A549 (cell line): Measurements from ENCODE around the gene ARHGEF16. TPM values are rescaled to one million over a fixed set of nuclear protein-coding genes. Genes with fewer than 3 reads are reported as not detected.

Experiments used
- ATAC-seq, 2 experiments: fragments of 200-7000 bp in 1 of 2; fragments of >200 bp in 1 of 2; cut with Nextera tagmentation in 1 of 2; cut with Tn5 transposase in 1 of 2; 3 replicates each; pipeline versions ENCODE4 v1.8.0 to v1.9.1; 2018 to 2020; ENCODE audit warnings: mild to moderate bottlenecking in 1 of 2, moderate library complexity in 1 of 2
- CTCF ChIA-PET: fragments of 300-600 bp; sonication (Branson Sonifier 250); formaldehyde crosslinking; extraction: SDS; loops from one replicate; lab custom pipeline; 2021; ENCODE audit warnings: antibody characterized with exemption, inconsistent platforms; lab: Yijun Ruan, JAX
- POLR2A ChIA-PET: fragments of 350-600 bp; formaldehyde crosslinking; extraction: SDS; loops from one replicate; lab custom pipeline; 2021; ENCODE audit warnings: antibody characterized with exemption, inconsistent platforms; lab: Yijun Ruan, JAX
- DNase-seq, 2 experiments: peaks; one replicate each; pipeline versions ENCODE4 v3.0.0 to v3.0.0-alpha.2; 2011 to 2016; ENCODE audit warnings: low read depth in 1 of 2, low spot score in 1 of 2
- FAIRE-seq: peaks from 2 replicates; lab custom pipeline; 2011; peaks lifted over from hg19 to GRCh38; lab: Jason Lieb, UNC
- H3K27ac ChIP-seq, 2 experiments: fragments of >200 bp; sonication (Bioruptor Twin); formaldehyde crosslinking; 3 replicates each; pipeline ENCODE4 v1.5.1; 2016 to 2017
- H3K4me1 ChIP-seq: fragments of >200 bp; sonication (Bioruptor Twin); formaldehyde crosslinking; 3 replicates; pipeline ENCODE4 v1.6.1; 2016
- H3K4me2 ChIP-seq: fragments of >200 bp; sonication (Bioruptor Twin); formaldehyde crosslinking; 3 replicates; pipeline ENCODE4 v1.6.1; 2016
- H3K4me3 ChIP-seq: fragments of >200 bp; sonication (Bioruptor Twin); formaldehyde crosslinking; 3 replicates; pipeline ENCODE4 v1.5.1; 2016
- H3K9me3 ChIP-seq: fragments of >200 bp; sonication (Bioruptor Twin); formaldehyde crosslinking; 3 replicates; pipeline ENCODE4 v1.6.1; 2016
- ATOH8 ChIP-seq: fragments of 250-450 bp; sonication (Bioruptor Pico); IDR thresholded peaks from 2 replicates; pipeline ENCODE4 v1.5.0; 2020; ENCODE audit warnings: low read depth, mild to moderate bottlenecking, moderate library complexity
- CBX2 ChIP-seq: fragments of 200-600 bp; sonication (generic); IDR thresholded peaks from 2 replicates; pipeline ENCODE4 v1.6.1; 2016; ENCODE audit warnings: low read depth, mild to moderate bottlenecking, borderline replicate concordance
- CTCF ChIP-seq: fragments of >200 bp; sonication (Bioruptor Twin); formaldehyde crosslinking; IDR thresholded peaks from 3 replicates; pipeline ENCODE4 v1.5.1; 2016
- E2F6 ChIP-seq: IDR thresholded peaks from 2 replicates; pipeline ENCODE4 v1.6.1; 2012; ENCODE audit warnings: low read depth, borderline replicate concordance
- EHF ChIP-seq: fragments of 250-450 bp; sonication (Bioruptor Pico); IDR thresholded peaks from 2 replicates; pipeline ENCODE4 v1.5.0; 2020; ENCODE audit warnings: mild to moderate bottlenecking
- EP300 ChIP-seq, 2 experiments: fragments of >200 bp; sonication (Bioruptor Twin); formaldehyde crosslinking; IDR thresholded peaks; 2 replicates in 1 of 2; 3 replicates in 1 of 2; pipeline ENCODE4 v1.6.1; 2016 to 2017
- GATA3 ChIP-seq: IDR thresholded peaks from 2 replicates; pipeline ENCODE4 v1.6.1; 2012; ENCODE audit warnings: borderline replicate concordance
- HES2 ChIP-seq: fragments of >200 bp; sonication (Bioruptor Twin); formaldehyde crosslinking; IDR thresholded peaks from 2 replicates; pipeline ENCODE4 v1.6.1; 2016
- JUN ChIP-seq, 2 experiments: fragments of >200 bp; sonication (Bioruptor Twin); formaldehyde crosslinking; IDR thresholded peaks; 2 replicates in 1 of 2; 3 replicates in 1 of 2; pipeline ENCODE4 v1.6.1; 2016 to 2017
- JUNB ChIP-seq: fragments of >200 bp; sonication (Bioruptor Twin); formaldehyde crosslinking; IDR thresholded peaks from 2 replicates; pipeline ENCODE4 v1.6.1; 2016
- KDM5A ChIP-seq: fragments of 200-600 bp; sonication (generic); IDR thresholded peaks from 2 replicates; pipeline ENCODE4 v1.6.1; 2016; ENCODE audit warnings: antibody characterized with exemption, mild to moderate bottlenecking
- MAX ChIP-seq: IDR thresholded peaks from 2 replicates; pipeline ENCODE4 v1.6.1; 2012
- MAZ ChIP-seq: fragments of 150-350 bp; IDR thresholded peaks from 2 replicates; pipeline ENCODE4 v1.6.1; 2014; ENCODE audit warnings: antibody characterized with exemption, low read depth, low read length, borderline replicate concordance
- NFE2L2 ChIP-seq: fragments of 150-350 bp; conservative IDR thresholded peaks from 2 replicates; pipeline ENCODE4 v1.6.1; 2014; ENCODE audit warnings: low read length
- NPAS2 ChIP-seq: fragments of 250-450 bp; sonication (Bioruptor Pico); IDR thresholded peaks from 2 replicates; pipeline ENCODE4 v1.8.0; 2022; ENCODE audit warnings: mild to moderate bottlenecking, moderate library complexity, borderline replicate concordance
- NR3C1 ChIP-seq: fragments of >200 bp; sonication (Bioruptor Twin); formaldehyde crosslinking; IDR thresholded peaks from 3 replicates; pipeline ENCODE4 v1.6.1; 2017
- PBX3 ChIP-seq: IDR thresholded peaks from 2 replicates; pipeline ENCODE4 v1.6.1; 2012
- POLR2A ChIP-seq: IDR thresholded peaks from 2 replicates; pipeline ENCODE4 v1.6.1; 2012; ENCODE audit warnings: mild to moderate bottlenecking, low read length
- POLR2AphosphoS2 ChIP-seq: conservative IDR thresholded peaks from 2 replicates; pipeline ENCODE4 v1.6.1; 2012; ENCODE audit warnings: low read length, improper control_type of control experiment, inconsistent platforms
- RCOR1 ChIP-seq: fragments of 150-350 bp; IDR thresholded peaks from 2 replicates; pipeline ENCODE4 v1.6.1; 2014; ENCODE audit warnings: antibody characterized with exemption, low read length, low read depth
- REST ChIP-seq: fragments of 200-600 bp; sonication (generic); IDR thresholded peaks from 2 replicates; pipeline ENCODE4 v1.6.1; 2016; ENCODE audit warnings: antibody characterized with exemption, mild to moderate bottlenecking, moderate library complexity
- RFX5 ChIP-seq: fragments of 450-650 bp; IDR thresholded peaks from 2 replicates; pipeline ENCODE4 v1.7.1; 2014; ENCODE audit warnings: antibody characterized with exemption, mild to moderate bottlenecking, moderate library complexity
- USF2 ChIP-seq: fragments of 450-650 bp; IDR thresholded peaks from 2 replicates; pipeline ENCODE4 v1.6.1; 2014; ENCODE audit warnings: antibody characterized with exemption
- ZSCAN20 ChIP-seq: fragments of 250-450 bp; sonication (Bioruptor Pico); IDR thresholded peaks from 2 replicates; pipeline ENCODE4 v1.8.0; 2022; ENCODE audit warnings: mild to moderate bottlenecking, moderate library complexity
- WGBS: methylation state at CpG from one replicate; pipeline ENCODE4 v1.1.6; 2017; ENCODE audit errors: missing lambda C conversion rate; 5-methylcytosine and 5-hydroxymethylcytosine counted together
- polyA plus RNA-seq, 4 experiments: library from polyadenylated mRNA; depleted of rRNA in 3 of 4; stranded (reverse); fragments of >200 nt; fragmentation: RNase III in 1 of 4; extraction: RNeasy Plus Mini Kit Qiagen cat#74134 plus additional on column Dnase treatment in 1 of 4; gene quantifications; 2 replicates in 3 of 4; 3 replicates in 1 of 4; pipeline ENCODE4 v1.2.3, GENCODE V29; 2011 to 2017

The ARHGEF16 gene
- polyA plus RNA-seq, 2 of the 4 experiments (the other 2 are of a cell fraction): 1.4 to 3.2 TPM

- no peak for TF ChIP-seq GATA3
- no peak for TF ChIP-seq CBX2
- no peak for TF ChIP-seq POLR2AphosphoS2
- no peak for TF ChIP-seq EP300 (IDR thresholded peaks at IDR 0.05)
- TF ChIP-seq RFX5: no peak
- no peak for TF ChIP-seq ATOH8 (CRISPR knock-in tag)
- no peak for TF ChIP-seq E2F6
- no peak for TF ChIP-seq POLR2A
- no peak for TF ChIP-seq RCOR1
- TF ChIP-seq NFE2L2: no peak
- no peak for TF ChIP-seq NR3C1
- TF ChIP-seq EHF: no peak
- TF ChIP-seq ZSCAN20: no peak
- TF ChIP-seq JUNB: no peak
- no peak for TF ChIP-seq USF2
- no peak for TF ChIP-seq MAX
- H3K4me2 ChIP-seq: no peak overlapping the region
- WGBS: 89% methylated on average over 9 of the region's 12 CpGs
- CTCF ChIA-PET: interaction anchor here (1.1 kb wide), 1 partner anchor 16 kb away, joined by 6 read pairs; no protein-coding TSS in a partner anchor
- H3K27ac ChIP-seq: no peak overlapping the region
- no peaks in the 10 kb centered on the region for H3K9me3 ChIP-seq
- peaks cover 12% of the 10 kb centered on the region; the same call in 1 of the 3 replicates for H3K4me1 ChIP-seq
- no peak overlapping the region for H3K4me3 ChIP-seq
- ATAC-seq (no peak), DNase-seq (no peak), FAIRE-seq (no peak)
- POLR2A ChIA-PET: interaction anchor here (1.2 kb wide), 1 partner anchor 15 kb away, joined by 3 read pairs; no protein-coding TSS in a partner anchor
These were observed 2.0 kb downstream of the ARHGEF16 start for GRCh38 chr1:3456449-3456963.

- Histone ChIP-seq H3K4me3 (no peak overlapping the region), H3K4me2 (no peak overlapping the region), H3K9me3 (no peaks in the 10 kb centered on the region), H3K4me1 (peaks cover 12% of the 10 kb centered on the region; the same call in 1 of the 3 replicates), H3K27ac (no peak overlapping the region)
- CTCF ChIA-PET: interaction anchor here (1.1 kb wide), 1 partner anchor 15 kb away, joined by 6 read pairs; no protein-coding TSS in a partner anchor
- no peak for DNase-seq
- ATAC-seq: no peak
- WGBS: 87% methylated on average over 21 of the region's 29 CpGs
- TF ChIP-seq NFE2L2 (no peak), ZSCAN20 (no peak), PBX3 (no peak), KDM5A (no peak), ATOH8 (CRISPR knock-in tag) (no peak), JUNB (no peak), NR3C1 (no peak), HES2 (no peak), MAZ (no peak), NPAS2 (no peak), CTCF (no peak), REST (no peak), JUN (IDR thresholded peaks at IDR 0.05) (no peak)
- POLR2A ChIA-PET: interaction anchor here (1.2 kb wide), 1 partner anchor 14 kb away, joined by 3 read pairs; no protein-coding TSS in a partner anchor
- FAIRE-seq: no peak
These were observed 2.8 kb downstream of the ARHGEF16 start for GRCh38 chr1:3456964-3457909.
